Measurements from ENCODE around the gene SLIRP.

Gene SLIRP

DNA sequence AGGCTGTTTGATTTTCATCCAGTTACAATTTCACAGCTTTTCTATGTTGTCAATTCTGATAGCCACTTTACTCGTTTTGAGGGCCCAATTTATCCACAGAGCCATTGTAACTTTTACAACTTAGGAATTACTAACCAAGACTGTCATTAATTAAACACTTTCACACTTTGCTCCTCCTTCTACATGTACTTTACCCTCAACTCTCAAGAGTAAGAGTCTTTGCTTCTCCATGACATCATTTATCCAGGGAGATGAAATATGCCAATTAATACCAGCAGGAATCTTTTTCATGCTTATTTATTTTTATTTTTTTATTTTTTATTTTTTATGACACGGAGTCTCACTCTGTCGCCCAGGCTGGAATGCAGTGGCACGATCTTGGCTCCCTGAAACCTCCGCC, 13.5 kb downstream of the SLIRP start:
- Histone ChIP-seq H3K9me3 (ENCODE audit: insufficient read depth, low read length, severe bottlenecking) (no peaks in the 10 kb centered on the region), H3K27me3 (ENCODE audit: insufficient read depth, low read length, poor library complexity) (no peaks in the 10 kb centered on the region), H2AFZ (ENCODE audit: low read depth, low read length) (no peak overlapping the region), H3K4me3 (ENCODE audit: low read depth in 1 of 2, low read length in 2 of 2) (no peak overlapping the region), H3K4me2 (ENCODE audit: insufficient read depth, low read length) (no peak overlapping the region), H3K4me1 (ENCODE audit: insufficient read depth, low read length) (no peaks in the 10 kb centered on the region), H3K79me2 (ENCODE audit: insufficient read depth, low read length) (peaks cover 6% of the 10 kb centered on the region), H3K9ac (ENCODE audit: low read depth, low read length) (no peak overlapping the region), H4K20me1 (ENCODE audit: insufficient read depth, low read length) (peaks cover 18% of the 10 kb centered on the region; the same call in 1 of the 2 replicates), H3K36me3 (ENCODE audit: insufficient read depth, low read length) (peaks cover 97% of the 10 kb centered on the region), H3K27ac (ENCODE audit: low read length) (no peak overlapping the region)
- no peak for TF ChIP-seq EZH2 (IDR thresholded peaks at IDR 0.05; ENCODE audit: borderline replicate concordance, low read depth, low read length, severe bottlenecking)
- TF ChIP-seq, protein P1, sequence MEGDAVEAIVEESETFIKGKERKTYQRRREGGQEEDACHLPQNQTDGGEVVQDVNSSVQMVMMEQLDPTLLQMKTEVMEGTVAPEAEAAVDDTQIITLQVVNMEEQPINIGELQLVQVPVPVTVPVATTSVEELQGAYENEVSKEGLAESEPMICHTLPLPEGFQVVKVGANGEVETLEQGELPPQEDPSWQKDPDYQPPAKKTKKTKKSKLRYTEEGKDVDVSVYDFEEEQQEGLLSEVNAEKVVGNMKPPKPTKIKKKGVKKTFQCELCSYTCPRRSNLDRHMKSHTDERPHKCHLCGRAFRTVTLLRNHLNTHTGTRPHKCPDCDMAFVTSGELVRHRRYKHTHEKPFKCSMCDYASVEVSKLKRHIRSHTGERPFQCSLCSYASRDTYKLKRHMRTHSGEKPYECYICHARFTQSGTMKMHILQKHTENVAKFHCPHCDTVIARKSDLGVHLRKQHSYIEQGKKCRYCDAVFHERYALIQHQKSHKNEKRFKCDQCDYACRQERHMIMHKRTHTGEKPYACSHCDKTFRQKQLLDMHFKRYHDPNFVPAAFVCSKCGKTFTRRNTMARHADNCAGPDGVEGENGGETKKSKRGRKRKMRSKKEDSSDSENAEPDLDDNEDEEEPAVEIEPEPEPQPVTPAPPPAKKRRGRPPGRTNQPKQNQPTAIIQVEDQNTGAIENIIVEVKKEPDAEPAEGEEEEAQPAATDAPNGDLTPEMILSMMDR (IDR thresholded peaks at IDR 0.05; ENCODE audit: borderline replicate concordance, extremely low read depth, low read length, poor library complexity, severe bottlenecking), result no peak
- no peak for DNase-seq
- ATAC-seq (ENCODE audit: insufficient read depth, low read depth), result no peak

DNA sequence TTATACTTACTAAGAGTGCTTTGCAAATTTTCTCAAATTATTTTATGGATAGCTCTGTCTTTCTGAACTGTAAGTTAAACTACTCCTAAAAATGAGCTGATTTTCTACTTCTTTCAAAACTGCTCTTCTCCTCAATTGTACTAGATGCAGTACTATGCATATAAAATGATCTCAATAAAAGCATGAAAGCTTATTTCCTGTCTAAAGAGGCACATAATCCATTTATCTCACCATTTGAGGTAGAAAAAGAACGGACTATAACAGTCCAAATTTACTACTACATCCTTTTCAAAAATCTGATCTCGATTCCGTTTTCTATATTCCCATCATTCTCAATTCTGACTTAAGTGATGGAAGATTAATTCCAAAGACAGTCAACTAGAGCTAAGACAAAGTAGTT, 14.4 kb downstream of the SLIRP start:
- ATAC-seq (ENCODE audit: insufficient read depth, low read depth) (no peak), DNase-seq (no peak)
- Histone ChIP-seq H3K4me1 (ENCODE audit: insufficient read depth, low read length) (no peaks in the 10 kb centered on the region), H3K36me3 (ENCODE audit: insufficient read depth, low read length) (peaks cover 97% of the 10 kb centered on the region), H3K27me3 (ENCODE audit: insufficient read depth, low read length, poor library complexity) (no peaks in the 10 kb centered on the region), H3K9ac (ENCODE audit: low read depth, low read length) (no peak overlapping the region), H2AFZ (ENCODE audit: low read depth, low read length) (no peak overlapping the region), H3K9me3 (ENCODE audit: insufficient read depth, low read length, severe bottlenecking) (no peaks in the 10 kb centered on the region), H3K4me3 (ENCODE audit: low read depth in 1 of 2, low read length in 2 of 2) (no peak overlapping the region), H3K27ac (ENCODE audit: low read length) (no peak overlapping the region), H3K79me2 (ENCODE audit: insufficient read depth, low read length) (peaks cover 10% of the 10 kb centered on the region), H4K20me1 (ENCODE audit: insufficient read depth, low read length) (peaks cover 18% of the 10 kb centered on the region; the same call in 1 of the 2 replicates), H3K4me2 (ENCODE audit: insufficient read depth, low read length) (no peak overlapping the region)
- TF ChIP-seq EZH2 (IDR thresholded peaks at IDR 0.05; ENCODE audit: borderline replicate concordance, low read depth, low read length, severe bottlenecking), result no peak
- TF ChIP-seq, protein P1 (IDR thresholded peaks at IDR 0.05; ENCODE audit: borderline replicate concordance, extremely low read depth, low read length, poor library complexity, severe bottlenecking), result no peak

DNA sequence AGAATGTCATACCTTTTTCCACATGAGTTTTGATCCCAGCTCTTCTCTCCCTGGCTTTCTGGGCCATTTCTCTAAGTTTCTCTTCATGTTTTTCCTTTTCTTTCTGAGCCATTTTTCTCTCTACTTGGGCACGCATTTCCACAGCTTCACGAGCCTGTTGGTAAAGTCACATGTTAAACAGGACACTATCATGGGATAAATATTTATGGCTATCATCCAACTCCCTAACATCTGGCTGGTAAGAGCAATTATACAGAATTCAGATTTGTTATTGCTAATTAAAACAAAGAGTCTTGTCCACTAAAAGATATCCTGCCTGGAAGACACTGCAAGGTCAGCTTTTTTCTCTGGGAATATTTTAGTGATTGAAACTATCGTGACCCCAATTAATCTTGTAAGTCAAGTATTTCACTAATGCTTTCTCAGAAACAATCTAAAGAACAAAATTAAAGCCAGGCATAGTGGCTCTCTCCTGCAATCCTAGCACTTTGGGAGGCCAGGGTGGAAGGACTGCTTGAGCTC, 23.1 kb downstream of the SLIRP start:
- H3K36me3 ChIP-seq (ENCODE audit: insufficient read depth, low read length), result peaks cover 100% of the 10 kb centered on the region
- no peak for DNase-seq
- no peaks in the 10 kb centered on the region; the same call in 1 of the 2 replicates for H4K20me1 ChIP-seq (ENCODE audit: insufficient read depth, low read length)
- no peaks in the 10 kb centered on the region for H3K4me1 ChIP-seq (ENCODE audit: insufficient read depth, low read length)
- H3K4me2 ChIP-seq (ENCODE audit: insufficient read depth, low read length), result no peak overlapping the region
- peaks cover 31% of the 10 kb centered on the region; the same call in 1 of the 2 replicates for H3K79me2 ChIP-seq (ENCODE audit: insufficient read depth, low read length)
- ATAC-seq (ENCODE audit: insufficient read depth, low read depth), result no peak
- no peak overlapping the region for H2AFZ ChIP-seq (ENCODE audit: low read depth, low read length)
- TF ChIP-seq, protein P1 (IDR thresholded peaks at IDR 0.05; ENCODE audit: borderline replicate concordance, extremely low read depth, low read length, poor library complexity, severe bottlenecking), result no peak
- no peak for TF ChIP-seq EZH2 (IDR thresholded peaks at IDR 0.05; ENCODE audit: borderline replicate concordance, low read depth, low read length, severe bottlenecking)
- no peak overlapping the region for H3K27ac ChIP-seq (ENCODE audit: low read length)
- no peaks in the 10 kb centered on the region for H3K27me3 ChIP-seq (ENCODE audit: insufficient read depth, low read length, poor library complexity)
- no peak overlapping the region for H3K9ac ChIP-seq (ENCODE audit: low read depth, low read length)
- H3K9me3 ChIP-seq (ENCODE audit: insufficient read depth, low read length, severe bottlenecking), result no peaks in the 10 kb centered on the region
- no peak overlapping the region for H3K4me3 ChIP-seq (ENCODE audit: low read depth in 1 of 2, low read length in 2 of 2)
